KBM-7 (cell line): ENCODE data around the gene ABHD17C.

Source experiments
- DNase-seq: peaks from one replicate; pipeline ENCODE4 v3.0.0-alpha.2; 2015
- in situ Hi-C: fragments of 300-500 bp; cut with MboI; formaldehyde crosslinking; loops from 2 replicates; pipeline ENCODE4 v1.14.3; 2020; ENCODE audit warnings: low sequenced_read_pairs, low pct_unique_long_range_greater_than_20kb, mixed read lengths

The ABHD17C gene

DNA sequence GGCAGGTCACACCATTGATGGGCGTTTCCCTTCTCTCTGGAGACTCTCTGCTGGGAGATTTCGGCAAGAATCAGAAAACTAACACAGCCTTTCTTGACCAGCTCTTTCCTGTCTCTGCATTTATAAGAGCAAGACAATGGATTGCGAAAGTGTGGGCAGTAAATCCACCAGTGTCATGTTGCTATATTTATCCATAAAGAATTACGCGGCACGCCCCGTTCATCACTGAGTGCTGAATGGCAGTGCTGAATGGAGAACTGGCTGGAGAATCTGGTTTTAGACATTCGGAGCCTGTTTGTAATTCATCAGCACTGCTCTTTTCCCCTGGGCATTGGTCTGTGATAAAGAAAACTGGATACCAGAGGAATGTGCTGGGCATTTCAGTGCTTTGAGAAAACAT lies 82.0 kb downstream of the ABHD17C start:
- in situ Hi-C loops: loop anchor here (10.0 kb wide), 2 partner anchors 202 to 322 kb away; no protein-coding TSS in a partner anchor
- peak; percentile 58 for DNase-seq

DNA sequence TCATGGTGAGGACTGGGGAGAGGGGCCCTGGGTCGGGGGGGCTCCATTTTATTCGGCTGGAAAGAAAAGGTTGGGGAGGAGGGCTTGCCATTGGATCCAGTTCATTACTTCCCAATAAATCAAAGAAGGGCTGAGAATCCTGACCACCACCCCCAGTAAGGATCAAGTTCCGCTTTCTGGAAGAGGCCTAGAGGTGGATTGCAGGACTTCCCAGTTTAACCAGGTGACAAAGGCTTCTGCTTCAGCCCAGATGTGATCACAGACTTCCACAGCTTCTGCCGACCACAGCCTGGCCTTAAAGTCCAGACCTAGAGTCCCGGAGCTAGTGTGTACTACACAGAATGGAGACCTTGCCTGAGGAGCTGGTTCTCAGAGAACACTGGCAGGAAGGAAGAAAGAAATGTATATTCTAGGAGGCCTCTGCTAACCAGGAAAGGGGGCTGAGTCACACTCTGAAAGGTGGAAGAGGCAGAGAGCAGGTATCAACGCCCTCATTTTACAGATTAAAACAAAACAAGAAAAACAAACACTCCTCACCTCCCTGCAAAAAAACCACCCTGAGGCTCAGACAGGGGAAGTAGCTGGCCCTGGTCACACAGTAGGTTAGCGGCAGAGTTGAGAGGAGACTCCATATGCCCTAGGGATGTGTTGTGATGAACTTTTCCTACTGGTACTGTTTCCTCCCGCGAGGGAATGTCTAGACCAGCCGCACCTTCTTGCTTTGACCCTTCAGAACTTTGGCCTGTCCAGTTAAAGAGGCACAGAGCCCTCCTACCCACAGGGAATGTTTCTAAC lies 82.9 kb downstream of the ABHD17C start:
- in situ Hi-C loops: loop anchor here (10.0 kb wide), 2 partner anchors 203 to 323 kb away; no protein-coding TSS in a partner anchor

GRCh38 chr15:80778621-80778963 lies 83.5 kb downstream of the ABHD17C start:
- in situ Hi-C loops: loop anchor here (10.0 kb wide), 2 partner anchors 204 to 324 kb away; no protein-coding TSS in a partner anchor
- DNase-seq: no peak

More for the DNA sequence above, 82.9 kb downstream of the ABHD17C start:
- DNase-seq: no peak

GRCh38 chr15:80778964-80779657 lies 84.0 kb downstream of the ABHD17C start, which contains the start of gene CEMIP:
Gene CEMIP (plus strand): TSS chr15:80779370. CDS start chr15:80873880, 94,510 bp downstream.
- in situ Hi-C loops: loop anchor here (10.0 kb wide), 2 partner anchors 204 to 324 kb away; no protein-coding TSS in a partner anchor
- DNase-seq: peak; percentile 84

GRCh38 chr15:80779658-80780415 lies 84.7 kb downstream of the ABHD17C start:
- in situ Hi-C loops: loop anchor here (10.0 kb wide), 2 partner anchors 205 to 325 kb away; no protein-coding TSS in a partner anchor
- peak; percentile 8 for DNase-seq

DNA sequence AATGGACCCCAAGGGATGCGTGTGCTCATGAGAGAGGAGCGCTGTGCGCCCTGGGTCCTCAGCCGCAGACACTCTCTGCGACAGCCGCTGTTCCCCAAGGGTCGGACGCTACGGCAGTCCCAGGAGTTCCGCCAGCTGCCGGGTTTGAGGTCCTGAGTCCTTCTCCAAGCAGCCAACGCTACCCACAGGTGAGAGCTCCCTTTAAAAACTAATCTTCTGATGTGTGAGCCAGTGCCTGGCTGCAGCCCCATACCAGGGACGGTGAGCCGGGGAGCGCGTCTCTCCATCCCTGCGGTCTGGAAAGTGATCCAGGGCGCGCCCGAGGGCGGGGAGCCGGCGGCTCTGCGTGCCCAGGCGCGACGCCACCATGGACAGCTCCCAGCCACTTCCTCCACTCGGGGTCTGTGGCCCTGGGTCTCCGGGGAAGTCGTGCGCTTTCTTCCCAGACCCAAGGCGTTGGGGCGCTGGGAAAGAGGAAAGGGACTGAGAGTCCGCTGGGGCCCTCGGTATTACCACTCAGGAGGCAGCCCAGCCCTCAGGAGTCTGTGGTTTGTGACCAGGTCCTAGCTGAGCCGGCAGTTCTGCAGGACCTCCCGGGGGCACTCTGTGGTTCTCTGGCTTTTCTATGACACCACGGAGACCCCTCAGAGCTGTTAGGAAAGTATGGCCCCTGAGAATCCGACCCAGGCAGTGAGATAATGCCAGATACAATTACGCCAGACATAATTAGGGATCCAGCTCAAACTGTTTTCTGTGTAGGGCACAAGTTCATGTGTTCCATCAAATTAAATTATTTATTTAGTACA lies 85.5 kb downstream of the ABHD17C start:
- in situ Hi-C loops: no loop called here
- peak; percentile 66 for DNase-seq

- DNase-seq: no peak
- in situ Hi-C loops: no loop called here
Observed at GRCh38 chr15:80783260-80783659, 88.2 kb downstream of the ABHD17C start.

- DNase-seq: no peak
- in situ Hi-C loops: no loop called here
Observed at GRCh38 chr15:80785335-80785734, 90.2 kb downstream of the ABHD17C start.

DNA sequence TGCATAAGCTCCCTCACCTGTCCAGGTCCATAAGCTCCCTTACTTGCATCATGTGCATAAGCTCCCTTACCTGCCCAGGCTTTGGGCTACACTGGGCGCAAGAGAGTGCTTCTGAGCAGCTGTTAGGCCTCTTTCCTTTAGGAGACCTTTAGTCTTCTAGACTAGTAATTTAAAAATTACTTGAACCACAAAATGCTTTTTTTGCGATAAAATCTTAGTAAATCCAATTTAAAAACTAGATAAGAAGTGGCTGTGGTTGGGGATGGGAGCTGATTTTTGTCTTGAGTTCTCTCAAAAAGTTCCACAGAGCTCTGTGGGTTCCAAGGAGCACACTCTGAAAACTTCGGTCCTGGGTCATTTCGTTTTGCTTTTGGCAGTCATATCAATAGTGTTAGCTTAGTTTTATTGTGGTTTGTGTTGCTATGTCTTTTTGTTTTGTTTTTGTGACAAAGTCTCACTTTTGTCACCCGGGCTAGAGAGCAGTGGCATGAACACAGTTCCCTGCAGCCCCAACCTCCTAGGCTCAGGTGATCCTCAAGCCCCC lies 90.8 kb downstream of the ABHD17C start:
- in situ Hi-C loops: no loop called here
- DNase-seq: no peak

- DNase-seq: no peak
- in situ Hi-C loops: no loop called here
Observed at GRCh38 chr15:80787316-80787715, 92.2 kb downstream of the ABHD17C start.

DNA sequence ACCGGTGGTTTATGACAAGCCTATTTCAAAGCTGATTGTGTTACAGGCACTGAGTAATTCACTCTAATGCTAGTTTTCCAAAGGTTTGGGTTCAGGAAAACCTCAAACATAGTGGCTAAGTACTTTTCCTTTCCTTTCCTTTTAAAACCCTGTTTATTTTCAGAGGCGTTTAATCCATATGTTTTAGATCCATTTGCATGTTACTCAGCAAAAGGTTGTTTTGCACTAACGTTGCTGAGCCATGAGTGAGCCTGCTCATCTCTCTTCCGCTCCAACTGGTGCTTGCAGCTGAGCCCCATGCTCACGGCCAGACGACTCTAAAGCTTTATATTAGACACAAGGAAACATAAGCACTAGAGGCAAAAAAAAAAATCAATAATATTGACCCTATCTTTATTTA lies 93.4 kb downstream of the ABHD17C start:
- in situ Hi-C loops: no loop called here
- DNase-seq: no peak

GRCh38 chr15:80789296-80789695 lies 94.2 kb downstream of the ABHD17C start:
- in situ Hi-C loops: no loop called here
- DNase-seq: no peak

DNA sequence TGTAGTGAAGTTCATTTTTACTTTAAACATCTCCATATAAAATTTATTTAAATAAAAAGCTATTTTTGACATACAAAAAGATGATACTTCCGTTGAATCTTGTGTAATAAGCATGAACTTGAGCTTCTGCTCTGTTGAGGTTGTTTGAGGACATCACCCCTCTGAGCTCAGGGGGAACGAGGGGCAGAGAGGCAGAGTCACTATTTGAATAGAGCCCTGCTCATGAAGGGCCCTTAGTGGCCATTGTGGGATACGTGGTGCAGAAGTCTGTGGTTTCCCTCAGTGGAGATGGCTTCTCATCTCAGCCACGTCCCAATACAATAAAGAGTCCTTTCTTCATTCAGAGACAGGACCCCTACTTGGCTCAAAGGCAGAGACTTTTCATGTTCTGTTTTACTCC lies 94.7 kb downstream of the ABHD17C start:
- in situ Hi-C loops: no loop called here

GRCh38 chr15:80790236-80790635 lies 95.1 kb downstream of the ABHD17C start:
- in situ Hi-C loops: no loop called here

More for the DNA sequence above, 94.7 kb downstream of the ABHD17C start:
- DNase-seq: no peak

GRCh38 chr15:80791004-80791403 lies 95.9 kb downstream of the ABHD17C start:
- in situ Hi-C loops: no loop called here
- DNase-seq: no peak

More at GRCh38 chr15:80790236-80790635, 95.1 kb downstream of the ABHD17C start:
- no peak for DNase-seq

- in situ Hi-C loops: no loop called here
- DNase-seq: no peak
Observed at GRCh38 chr15:80796407-80796806, 101.3 kb downstream of the ABHD17C start.

- in situ Hi-C loops: no loop called here
- DNase-seq: no peak
Observed at GRCh38 chr15:80798911-80799310, 103.8 kb downstream of the ABHD17C start.

DNA sequence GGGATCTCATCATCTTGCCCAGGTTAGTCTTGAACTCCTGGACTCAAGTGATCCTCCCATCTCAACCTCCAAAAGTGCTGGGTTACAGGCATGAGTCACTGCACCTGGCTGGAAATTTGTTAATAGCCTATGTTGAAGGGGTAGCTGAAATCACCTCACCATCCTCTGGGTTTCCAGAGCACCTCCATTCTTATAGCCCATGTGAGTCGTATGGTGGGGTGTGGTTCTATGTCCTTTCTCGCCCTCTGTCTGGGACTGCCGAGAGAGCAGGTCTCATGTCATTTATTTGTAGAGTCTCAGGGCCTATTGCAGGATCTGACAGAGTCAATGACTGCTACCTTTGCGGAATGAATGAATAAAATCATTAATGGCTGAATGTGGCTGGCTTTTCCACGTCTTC lies 105.0 kb downstream of the ABHD17C start:
- in situ Hi-C loops: no loop called here
- DNase-seq: no peak
